ENCODE results near the gene TBK1.
"Not testable (repeated sequence)": the region's sequence is repeated elsewhere in the genome, so short reads cannot be mapped to it uniquely, and the experiment has no call there.

The TBK1 gene

GRCh38 chr12:64528616-64529015 is 76.7 kb downstream of the TBK1 start:
- no peak for TF ChIP-seq CTCF (IDR thresholded peaks at IDR 0.05; ENCODE audit: extremely low read depth, missing control alignments)
- DNase-seq (ENCODE audit: low spot score), result no peak

GRCh38 chr12:64530566-64530965 is 78.6 kb downstream of the TBK1 start:
- no peak for DNase-seq (ENCODE audit: low spot score)
- no peak for TF ChIP-seq CTCF (IDR thresholded peaks at IDR 0.05; ENCODE audit: extremely low read depth, missing control alignments)

GRCh38 chr12:64531665-64532334 is 79.9 kb downstream of the TBK1 start:
- no peak for DNase-seq (ENCODE audit: low spot score)
- TF ChIP-seq CTCF (IDR thresholded peaks at IDR 0.05; ENCODE audit: extremely low read depth, missing control alignments), result no peak

- no peak for DNase-seq (ENCODE audit: low spot score)
- TF ChIP-seq CTCF (IDR thresholded peaks at IDR 0.05; ENCODE audit: extremely low read depth, missing control alignments), result no peak
Measured at GRCh38 chr12:64532734-64533351, 80.9 kb downstream of the TBK1 start.

- DNase-seq (ENCODE audit: low spot score), result no peak
- no peak for TF ChIP-seq CTCF (IDR thresholded peaks at IDR 0.05; ENCODE audit: extremely low read depth, missing control alignments)
Measured at GRCh38 chr12:64534672-64535199, 82.8 kb downstream of the TBK1 start.

- TF ChIP-seq CTCF (IDR thresholded peaks at IDR 0.05; ENCODE audit: extremely low read depth, missing control alignments), result no peak
- DNase-seq (ENCODE audit: low spot score), result no peak
Measured at GRCh38 chr12:64538121-64538520, 86.2 kb downstream of the TBK1 start.

GRCh38 chr12:64542409-64543047 is 90.6 kb downstream of the TBK1 start:
- DNase-seq (ENCODE audit: low spot score), result not testable (repeated sequence)
